SK-MEL-5 (cell line): ENCODE measurements around the gene CSNK1A1. TPM values are rescaled to one million over a fixed set of nuclear protein-coding genes. Genes with fewer than 3 reads are reported as not detected.

Experiments used
- total RNA-seq: library from RNA; depleted of rRNA; stranded (reverse); fragments of >200 nt; shearing (Covaris generic); gene quantifications from 2 replicates; pipeline ENCODE4 v1.2.3, GENCODE V29; 2014; rRNA removed

The CSNK1A1 gene
- total RNA-seq, 1 experiment from 2014 or later = 189 TPM

Other genes with a start within 250 kb of the CSNK1A1 start
- gene GRPEL2, start 205.9 kb downstream of the CSNK1A1 start, total RNA-seq = 21.5 and 25.3 TPM in 2 replicates
- gene PCYOX1L, start 193.4 kb downstream of the CSNK1A1 start, total RNA-seq = 2.9 TPM in 2 replicates
- gene IL17B, start 172.1 kb downstream of the CSNK1A1 start, total RNA-seq = not detected in 2 replicates
- gene ARHGEF37, start 30.1 kb upstream of the CSNK1A1 start, total RNA-seq = 1.8 and 2.6 TPM in 2 replicates
- 2.2 and 2.3 TPM in 2 replicates for gene PPARGC1B, start 178.9 kb upstream of the CSNK1A1 start, total RNA-seq